Activated CD4-positive, alpha-beta T cell treated with anti-CD3 and anti-CD28 coated beads, Interleukin-2, amount 50 U/mL, for 16 hours (primary cell): Measurements from ENCODE around the gene SPSB2.

Experiments used
- DNase-seq: peaks from one replicate; pipeline ENCODE4 v3.0.0-alpha.2; 2020

SPSB2 gene

DNA sequence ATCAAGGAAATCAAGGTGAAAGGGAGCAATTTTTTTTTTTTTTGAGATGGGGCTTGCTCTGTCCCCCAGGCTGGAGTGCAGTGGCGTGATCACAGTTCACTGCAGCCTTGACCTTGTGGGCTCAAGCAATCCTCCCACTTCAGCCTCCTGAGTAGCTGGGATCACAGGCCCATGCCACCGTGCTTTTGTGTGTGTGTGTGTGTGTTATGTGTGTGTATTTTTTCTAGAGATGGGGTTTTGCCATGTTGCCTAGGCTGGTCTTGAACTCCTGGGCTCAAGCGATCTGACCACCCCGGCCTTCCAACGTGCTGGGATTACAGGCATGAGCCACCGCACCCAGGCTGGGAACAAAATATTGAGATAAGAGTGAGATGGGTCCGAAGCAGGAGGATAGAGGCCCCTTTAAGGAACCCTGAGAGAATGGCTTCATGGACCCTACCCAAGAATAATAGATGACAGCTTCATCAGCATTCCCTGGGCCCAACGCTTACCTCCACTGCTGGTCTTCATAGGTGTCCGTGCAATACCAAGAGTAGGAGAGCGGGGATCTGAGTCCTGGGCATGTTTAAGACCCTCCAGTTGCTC is 23.0 kb downstream of the SPSB2 start:
- DNase-seq = no peak

DNA sequence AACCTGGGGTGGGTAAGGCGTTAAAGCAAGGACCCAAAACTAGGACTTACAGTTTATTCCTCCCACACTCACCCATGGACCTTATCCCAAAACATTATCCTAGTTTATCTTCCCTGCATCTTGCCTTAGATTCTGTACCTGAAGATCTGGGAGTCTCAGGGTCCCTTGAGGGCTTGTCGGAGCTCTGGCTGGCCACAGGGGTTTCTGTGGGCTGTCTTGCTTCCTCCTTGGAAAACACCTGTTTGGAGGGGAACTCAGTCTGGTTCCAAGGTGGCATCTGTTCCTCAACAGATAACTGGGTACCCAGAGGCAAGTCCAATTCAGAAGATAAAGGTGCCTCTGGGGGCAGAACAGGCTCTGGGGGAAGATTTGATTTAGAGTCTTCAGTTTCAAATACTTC is 23.7 kb downstream of the SPSB2 start:
- no peak for DNase-seq

DNA sequence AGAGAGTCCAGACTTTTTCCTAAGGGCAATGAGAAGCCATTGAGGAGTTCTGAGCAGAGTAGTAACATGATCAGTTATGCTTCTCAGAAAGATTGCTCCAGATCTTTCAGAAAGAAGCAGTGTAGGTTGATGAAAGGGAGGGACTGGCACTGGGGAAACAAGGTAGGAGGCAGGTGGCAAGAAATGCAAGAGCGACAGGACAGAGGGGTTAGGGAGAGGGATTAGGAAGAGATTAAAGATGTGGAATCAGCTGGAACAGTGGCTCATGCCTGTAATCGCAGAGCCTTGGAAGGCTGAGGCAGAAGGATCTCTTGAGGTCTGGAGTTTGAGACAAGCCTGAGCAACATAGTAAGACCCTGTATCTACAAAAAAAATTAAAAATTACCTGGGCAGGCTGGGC is 25.4 kb downstream of the SPSB2 start:
- no peak for DNase-seq

DNA sequence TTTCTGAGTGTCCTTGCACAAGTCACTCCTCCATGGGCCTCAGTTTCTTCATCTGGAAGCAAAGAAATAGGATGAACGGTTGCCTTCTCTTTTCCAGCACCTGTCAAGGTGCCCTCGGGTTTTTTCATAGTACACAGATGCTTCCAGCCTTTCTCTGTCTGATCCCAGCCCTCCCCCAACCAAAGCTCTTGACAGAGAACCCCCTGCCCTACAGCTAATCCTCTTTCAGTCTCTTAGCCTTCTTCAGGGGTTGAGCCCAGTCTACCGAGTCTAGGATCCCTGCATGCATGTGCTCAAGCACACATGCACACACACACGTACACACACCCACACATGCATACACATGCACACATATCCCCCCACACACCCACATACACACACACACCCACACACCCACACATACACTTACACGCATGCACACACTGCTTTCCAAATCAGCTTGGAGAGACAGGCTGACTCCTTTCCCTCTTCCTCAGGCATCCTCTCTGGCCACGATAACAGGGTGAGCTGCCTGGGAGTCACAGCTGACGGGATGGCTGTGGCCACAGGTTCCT is 26.7 kb downstream of the SPSB2 start:
- no peak for DNase-seq

DNA sequence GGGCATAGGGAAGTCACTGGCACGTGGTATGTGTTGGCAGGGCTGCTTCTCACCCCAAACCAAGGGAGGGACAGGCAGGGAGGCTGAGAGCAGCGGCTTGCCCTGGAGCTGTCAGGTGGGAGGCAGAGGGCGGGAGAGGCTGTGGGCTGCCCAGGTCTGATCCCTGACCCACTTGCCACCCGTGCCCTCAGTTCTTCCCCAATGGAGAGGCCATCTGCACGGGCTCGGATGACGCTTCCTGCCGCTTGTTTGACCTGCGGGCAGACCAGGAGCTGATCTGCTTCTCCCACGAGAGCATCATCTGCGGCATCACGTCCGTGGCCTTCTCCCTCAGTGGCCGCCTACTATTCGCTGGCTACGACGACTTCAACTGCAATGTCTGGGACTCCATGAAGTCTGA is 27.7 kb downstream of the SPSB2 start:
- no peak for DNase-seq

DNA sequence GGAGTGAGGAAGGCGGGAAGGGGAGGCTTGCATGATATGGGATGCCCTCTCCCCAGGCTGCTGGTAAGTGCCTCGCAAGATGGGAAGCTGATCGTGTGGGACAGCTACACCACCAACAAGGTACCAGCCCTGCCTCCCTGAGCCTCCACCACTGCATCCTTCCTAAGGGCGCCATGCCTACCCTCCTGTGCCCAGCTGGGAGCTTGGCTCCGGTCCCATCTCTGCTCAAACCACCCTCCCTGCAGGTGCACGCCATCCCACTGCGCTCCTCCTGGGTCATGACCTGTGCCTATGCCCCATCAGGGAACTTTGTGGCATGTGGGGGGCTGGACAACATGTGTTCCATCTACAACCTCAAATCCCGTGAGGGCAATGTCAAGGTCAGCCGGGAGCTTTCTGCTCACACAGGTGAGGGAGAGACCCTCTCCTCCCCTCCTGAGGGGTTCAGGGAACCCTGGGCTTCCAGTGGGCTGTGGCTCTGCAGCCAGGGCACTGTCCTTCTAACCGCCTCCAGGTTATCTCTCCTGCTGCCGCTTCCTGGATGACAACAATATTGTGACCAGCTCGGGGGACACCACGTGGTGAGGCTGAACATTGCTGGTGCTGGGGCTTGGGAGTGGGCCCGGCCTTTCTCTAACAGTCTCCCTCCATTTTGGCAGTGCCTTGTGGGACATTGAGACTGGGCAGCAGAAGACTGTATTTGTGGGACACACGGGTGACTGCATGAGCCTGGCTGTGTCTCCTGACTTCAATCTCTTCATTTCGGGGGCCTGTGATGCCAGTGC is 29.8 kb downstream of the SPSB2 start:
- no peak for DNase-seq

DNA sequence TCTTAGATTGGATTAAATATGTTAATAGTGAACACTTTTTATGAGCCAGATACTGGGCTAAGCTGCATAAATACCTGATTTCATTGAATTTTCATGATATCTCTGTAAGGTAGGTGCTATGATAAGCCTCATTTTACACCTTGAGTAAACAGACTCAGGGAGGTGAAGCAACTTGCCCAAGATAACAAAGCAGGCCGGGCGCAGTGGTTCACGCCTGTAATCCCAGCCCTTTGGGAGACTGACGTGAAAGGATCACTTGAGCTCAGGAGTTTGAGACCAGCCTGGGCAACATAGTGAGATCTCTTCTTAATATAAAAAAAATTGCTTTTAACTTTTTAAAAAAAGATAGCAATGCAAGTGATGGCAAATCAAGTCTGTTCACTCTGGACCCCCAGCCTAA is 31.0 kb downstream of the SPSB2 start:
- no peak for DNase-seq

DNA sequence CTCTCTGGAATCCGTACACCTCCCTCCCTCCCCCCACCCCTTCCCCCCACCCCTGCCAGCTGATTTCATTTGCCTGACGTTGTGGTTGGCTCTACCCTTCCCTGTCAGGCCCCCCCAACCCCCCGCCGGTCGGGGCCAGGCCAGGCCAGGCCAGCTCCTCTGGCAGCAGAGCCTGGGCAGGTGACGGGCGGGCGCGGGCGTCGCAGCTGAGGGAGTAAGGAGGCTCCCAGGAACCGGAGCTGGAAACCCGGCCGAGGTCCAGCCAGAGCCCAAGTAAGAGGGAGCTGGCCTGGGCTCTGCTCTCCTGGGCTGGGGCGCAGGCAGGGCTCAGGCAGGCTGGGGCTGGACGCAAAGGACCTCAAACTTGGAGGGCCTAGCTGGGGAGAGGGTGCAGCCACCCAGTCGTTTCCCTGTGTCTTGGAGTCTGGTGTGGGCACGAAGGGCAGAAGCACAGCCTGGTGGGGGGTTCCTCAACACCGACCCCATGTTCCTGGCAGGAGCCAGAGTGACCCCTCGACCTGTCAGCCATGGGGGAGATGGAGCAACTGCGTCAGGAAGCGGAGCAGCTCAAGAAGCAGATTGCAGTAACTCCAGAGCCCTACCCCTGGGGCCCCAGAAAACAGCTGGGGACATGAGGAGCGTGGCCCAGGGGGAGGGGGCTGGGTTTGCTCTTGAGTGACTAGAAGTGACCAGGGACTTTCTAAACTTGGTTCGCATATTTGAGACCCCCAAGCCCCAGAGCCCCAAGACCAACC is 32.2 kb downstream of the SPSB2 start, which contains the start of gene GNB3:
TSS of gene GNB3 (plus strand) at position 165 of the 755 bp plus-strand sequence. CDS start at position 528, 363 bp downstream.
- DNase-seq = no peak

DNA sequence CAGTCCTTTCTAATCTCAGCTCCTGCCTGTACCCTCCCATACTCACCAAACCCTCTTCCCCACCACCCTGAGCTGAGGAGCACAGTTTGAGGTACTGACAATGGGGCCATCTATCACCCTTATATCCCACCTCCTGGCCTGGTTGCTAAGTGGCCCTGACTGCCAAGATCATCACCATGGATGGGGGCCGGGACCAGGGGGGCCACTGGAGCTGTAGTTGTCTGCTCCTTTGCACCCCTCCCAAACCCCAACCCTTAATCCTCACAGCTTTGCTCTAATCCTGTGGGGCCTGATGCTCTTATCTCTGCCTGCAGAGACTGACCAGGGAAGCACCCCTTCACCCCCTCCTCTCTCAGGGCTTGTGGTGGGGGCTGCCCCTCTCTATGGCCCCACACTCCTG is 32.8 kb downstream of the SPSB2 start:
- DNase-seq = no peak

DNA sequence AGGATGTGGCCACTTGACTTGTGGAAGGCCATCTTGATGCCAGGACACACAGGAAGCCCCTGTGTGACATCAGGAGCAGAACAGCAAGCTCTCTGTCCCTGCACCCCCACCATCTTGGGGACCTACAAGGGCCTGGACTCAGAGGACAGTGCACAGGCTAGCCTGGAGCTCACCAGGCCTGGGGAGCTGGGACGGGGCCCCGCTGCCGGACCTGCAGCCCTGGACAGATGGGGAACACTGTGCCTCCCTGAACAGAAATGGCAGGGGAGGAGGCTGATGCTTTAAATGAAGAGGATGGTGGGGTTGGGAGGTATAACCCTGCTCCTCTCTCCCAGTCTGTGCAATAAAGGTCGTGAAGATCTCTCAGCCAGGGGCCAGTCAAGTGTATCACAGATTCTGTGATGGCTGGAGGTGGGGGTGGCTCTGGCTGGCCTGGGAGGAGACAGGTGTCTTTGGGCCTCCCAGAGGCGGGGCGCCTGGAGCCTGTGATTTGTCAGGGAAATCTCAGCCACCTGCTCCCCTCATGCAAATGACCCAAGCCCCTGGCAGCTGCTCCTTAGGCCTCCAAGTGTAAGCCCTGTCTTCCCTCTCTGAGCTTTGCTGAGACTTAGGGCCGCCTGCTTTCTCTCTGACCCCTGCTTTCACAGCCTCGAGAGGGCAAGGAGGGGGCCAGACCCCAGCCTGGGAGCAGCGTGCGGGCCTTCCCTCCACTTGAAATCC is 33.5 kb downstream of the SPSB2 start:
- no peak for DNase-seq

DNA sequence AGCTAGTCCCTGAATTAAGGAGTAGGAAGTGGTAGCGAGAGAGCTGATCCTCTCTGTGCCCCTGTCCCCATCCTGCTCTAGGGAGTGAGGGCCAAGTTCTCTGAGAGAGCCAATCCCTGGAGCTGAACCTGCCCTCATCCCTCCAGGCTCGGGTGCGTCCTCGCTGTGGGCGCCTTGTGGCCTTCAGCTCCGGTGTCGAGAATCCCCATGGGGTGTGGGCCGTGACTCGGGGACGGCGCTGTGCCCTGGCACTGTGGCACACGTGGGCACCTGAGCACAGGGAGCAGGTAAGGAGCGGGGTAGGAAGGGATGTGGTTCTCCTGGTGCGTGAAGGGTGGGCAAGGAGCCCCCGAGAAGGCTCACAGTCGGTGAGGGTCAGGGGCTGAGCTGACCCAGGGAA is 34.2 kb downstream of the SPSB2 start:
- DNase-seq = no peak

DNA sequence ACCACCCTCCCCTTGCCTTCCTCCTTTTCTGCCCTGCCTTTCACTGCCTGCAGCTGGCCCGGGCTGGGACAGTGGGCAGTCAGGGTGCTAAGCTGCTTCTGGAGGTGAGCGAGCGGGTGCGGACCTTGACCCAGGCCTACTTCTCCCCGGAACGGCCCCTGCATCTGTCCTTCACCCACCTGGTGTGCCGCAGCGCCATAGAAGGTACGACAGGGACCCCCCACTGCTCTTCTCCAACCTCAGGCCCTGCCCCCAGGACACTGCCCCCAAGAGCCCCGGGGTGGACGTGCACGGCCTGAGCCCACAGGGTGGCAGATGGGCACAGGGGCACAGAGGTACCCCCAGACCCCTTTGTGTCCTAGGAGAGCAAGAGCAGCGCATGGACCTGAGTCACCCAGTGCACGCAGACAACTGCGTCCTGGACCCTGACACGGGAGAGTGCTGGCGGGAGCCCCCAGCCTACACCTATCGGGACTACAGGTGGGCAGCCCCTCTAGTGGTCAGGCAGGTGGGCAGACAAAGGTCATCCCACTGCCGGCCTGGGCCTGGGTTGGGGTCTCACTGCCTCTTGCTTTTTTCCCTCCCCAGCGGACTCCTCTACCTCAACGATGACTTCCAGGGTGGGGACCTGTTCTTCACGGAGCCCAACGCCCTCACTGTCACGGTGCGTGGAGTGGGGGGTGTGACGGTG is 35.6 kb downstream of the SPSB2 start:
- DNase-seq = no peak

DNA sequence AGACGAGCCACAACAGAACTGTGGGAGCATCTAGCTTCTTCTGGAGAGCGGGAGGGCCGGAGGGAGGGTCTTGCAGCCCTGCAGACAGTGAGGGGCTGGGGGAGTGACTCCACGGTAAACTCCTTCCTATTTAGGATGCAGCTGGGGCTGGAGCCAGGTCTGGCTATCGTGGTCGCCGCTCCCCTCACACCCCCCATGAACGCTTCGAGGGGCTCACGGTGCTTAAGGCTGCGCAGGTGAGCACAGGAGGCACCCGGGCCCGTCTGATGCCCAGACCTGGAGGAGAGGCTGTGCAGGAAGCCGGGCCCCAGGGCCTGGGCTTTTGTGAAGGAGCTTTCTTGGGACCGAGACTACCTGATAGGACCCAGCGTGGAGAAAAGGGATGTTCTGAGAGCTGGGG is 36.3 kb downstream of the SPSB2 start:
- DNase-seq = no peak

DNA sequence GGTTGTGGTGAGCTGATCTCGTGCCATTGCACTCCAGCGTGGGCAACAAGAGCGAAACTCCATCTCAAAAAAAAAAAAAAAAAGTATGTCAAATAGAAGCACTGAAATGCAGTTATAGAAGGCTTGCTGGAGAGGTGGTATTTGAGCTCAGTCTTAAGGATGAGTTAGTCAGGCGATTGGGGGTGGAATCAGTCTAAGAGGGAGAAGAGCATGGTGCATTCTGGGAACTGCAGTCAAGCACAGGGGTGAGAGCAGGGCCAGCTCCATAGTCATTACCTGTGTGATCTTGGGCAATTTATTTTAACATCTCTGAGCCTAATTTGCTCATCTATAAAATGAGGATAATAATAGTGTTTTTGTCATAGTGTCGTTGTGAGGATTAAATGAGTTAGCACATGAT is 38.2 kb downstream of the SPSB2 start:
- no peak for DNase-seq

DNA sequence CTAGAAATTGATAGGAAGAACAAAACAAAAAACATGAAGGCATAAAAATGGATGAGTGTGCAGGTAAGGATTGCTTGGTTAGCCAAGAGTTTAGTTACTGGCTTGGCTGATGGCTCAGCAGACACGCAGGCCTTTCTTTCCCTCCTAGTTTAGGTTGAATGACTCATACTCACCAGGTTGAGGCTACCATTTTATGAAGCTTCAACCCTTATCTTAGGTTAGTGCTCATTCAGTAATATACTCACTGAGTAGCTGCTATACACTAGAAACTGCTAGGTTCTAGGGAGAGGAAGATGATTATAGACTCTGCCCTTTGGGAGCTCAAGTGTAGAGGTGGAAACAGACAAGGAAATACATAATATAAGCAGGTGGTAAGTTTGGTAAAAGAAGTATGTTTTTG is 38.8 kb downstream of the SPSB2 start:
- no peak for DNase-seq

DNA sequence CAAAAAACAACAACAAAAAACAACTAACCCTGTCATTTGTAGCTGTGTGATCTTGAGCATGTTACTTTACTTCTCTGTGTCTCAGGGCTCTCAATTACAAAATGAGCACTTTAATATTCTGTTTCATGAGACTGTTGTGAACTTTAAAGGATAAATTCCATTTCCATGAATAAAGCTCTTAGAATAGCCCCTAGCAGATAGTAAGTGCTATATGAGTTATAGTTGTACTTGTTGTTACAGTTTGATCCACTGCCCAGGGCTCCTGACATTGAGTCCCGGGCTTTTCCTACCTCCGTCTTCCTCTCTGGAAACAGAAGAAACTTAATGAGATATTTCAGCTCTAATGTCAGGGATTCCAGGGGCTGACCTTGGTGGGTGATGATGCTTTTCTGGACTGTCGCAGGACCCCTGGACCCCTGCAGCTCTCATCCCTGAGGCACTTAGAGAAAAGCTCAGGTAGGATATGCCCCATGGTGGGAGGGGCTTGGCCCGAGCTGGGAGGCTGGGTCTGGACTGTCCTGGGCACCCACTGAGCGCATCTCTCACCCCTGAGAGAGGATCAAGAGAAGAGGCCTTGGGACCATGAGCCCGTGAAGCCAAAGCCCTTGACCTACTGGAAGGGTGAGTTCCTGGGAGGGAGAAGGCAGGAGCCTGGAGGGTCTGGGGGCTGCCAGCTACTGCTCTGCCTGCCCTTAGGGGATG is 39.8 kb downstream of the SPSB2 start:
- no peak for DNase-seq

DNA sequence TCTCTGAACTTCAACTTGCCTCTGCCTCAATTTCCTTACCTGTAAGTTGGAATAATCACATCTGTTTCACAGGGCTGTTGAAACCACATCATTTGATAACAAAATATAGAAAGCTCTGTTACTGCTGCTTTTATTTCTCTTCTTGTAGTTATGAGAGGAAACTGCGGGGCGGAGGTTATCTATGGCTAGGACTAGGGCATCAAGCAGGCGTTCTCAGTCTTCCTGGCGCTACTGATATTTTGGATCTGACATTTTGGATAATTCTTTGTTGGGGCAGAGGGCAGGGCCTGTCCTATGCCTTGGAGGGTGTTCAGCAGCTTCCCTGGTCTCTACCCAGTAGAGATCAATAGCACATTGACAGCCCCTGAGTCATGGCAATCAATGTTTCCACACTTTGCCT is 41.0 kb downstream of the SPSB2 start:
- no peak for DNase-seq

DNA sequence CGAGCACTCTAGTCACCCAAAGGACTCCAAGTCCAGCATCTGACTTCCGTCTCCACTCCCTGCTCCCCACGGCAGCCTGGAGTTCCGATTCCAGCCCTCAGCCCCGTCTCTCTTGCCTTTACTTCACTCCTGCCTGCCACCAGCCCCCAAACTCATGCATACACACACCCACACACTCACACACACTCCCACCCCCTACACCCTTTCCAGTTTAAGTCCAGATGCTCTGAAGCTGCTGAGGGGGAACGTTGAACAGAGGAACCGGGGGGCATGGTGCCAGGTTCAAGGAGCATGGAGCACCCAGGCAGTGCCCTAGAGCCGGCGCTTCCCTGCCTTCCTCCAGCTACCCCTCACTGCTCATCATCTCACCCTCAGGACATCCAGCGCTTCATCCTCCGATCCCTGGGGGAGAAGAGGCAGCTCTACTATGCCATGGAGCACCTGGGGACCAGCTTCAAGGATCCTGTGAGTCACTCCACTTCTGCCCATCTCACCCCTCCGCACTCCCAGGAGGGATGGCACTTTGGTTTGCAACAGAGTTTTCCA is 41.6 kb downstream of the SPSB2 start:
- no peak for DNase-seq

DNA sequence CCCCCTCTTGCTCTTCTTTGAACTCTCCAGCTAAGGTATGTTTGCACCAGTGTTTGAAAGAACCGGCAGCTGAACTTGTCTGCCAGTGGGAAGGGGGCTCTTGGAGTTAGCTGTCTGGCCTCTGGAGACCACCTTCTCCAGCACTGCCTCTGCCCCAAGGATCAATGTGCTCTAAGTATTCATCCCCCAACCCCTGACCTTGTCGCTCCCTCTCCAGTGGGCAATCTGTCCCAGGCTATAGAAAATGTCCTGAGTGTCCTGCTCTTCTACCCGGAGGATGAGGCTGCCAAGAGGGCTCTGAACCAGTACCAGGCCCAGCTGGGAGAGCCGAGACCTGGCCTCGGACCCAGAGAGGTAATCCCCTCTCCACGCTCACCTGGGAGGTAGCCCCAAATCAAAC is 42.1 kb downstream of the SPSB2 start:
- no peak for DNase-seq

DNA sequence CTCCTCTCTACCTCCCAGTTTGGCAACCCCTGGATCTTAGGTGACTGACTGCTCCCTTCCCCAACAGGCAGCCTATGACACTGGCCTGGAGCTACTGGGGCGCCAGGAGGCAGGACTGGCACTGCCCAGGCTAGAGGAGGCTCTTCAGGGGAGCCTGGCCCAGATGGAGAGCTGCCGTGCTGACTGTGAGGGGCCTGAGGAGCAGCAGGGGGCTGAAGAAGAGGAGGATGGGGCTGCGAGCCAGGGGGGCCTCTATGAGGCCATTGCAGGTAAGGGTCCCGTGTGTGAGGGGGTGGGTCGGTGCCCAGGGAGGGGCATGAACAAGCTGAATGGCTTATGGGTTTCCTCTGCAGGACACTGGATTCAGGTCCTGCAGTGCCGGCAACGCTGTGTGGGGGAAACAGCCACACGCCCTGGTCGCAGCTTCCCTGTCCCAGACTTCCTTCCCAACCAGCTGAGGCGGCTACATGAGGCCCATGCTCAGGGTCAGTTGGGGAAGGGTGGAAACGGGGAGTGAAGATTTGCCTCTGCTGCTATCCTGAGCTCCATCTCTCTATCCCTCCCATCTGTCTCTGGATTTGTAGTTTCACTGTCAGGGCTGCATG is 42.7 kb downstream of the SPSB2 start:
- DNase-seq = no peak
